Prostate gland (tissue), 2 donors: ENCODE measurements around the gene PLA2G2F.

Experiments
- CTCF ChIP-seq, 4 experiments: fragments of 200-600 bp in 2 of 4; fragments of 450-650 bp in 2 of 4; sonication (generic) in 2 of 4; IDR thresholded peaks; 1 replicate in 3 of 4; 2 replicates in 1 of 4; pipeline ENCODE4 v1.5.1; 2016 to 2019; ENCODE audit warnings: antibody characterized with exemption in 4 of 4, mild to moderate bottlenecking in 2 of 4, moderate library complexity in 2 of 4
- POLR2A ChIP-seq: fragments of 450-650 bp; IDR thresholded peaks from one replicate; pipeline ENCODE4 v1.6.1; 2016; ENCODE audit warnings: antibody characterized with exemption, mild to moderate bottlenecking

- no peak for TF ChIP-seq CTCF (IDR thresholded peaks at IDR 0.05)
- TF ChIP-seq POLR2A, result no peak
These were observed 2.3 kb downstream of the PLA2G2F start for GRCh38 chr1:20141466-20141865.
